IMR-90 (cell line): ENCODE results near the gene CFAP92. TPM values are rescaled to one million over a fixed set of nuclear protein-coding genes. Genes with fewer than 3 reads are reported as not detected.

Experiments used
- ATAC-seq: fragments of 200-7000 bp; cut with Tn5 transposase; 2 replicates; pipeline ENCODE4 v1.9.1; 2020; ENCODE audit warnings: low read depth, mild to moderate bottlenecking, moderate library complexity
- BruUV-seq: library from RNA; stranded (reverse); fragments of 400-500 nt; replicated peaks from 2 replicates; lab custom pipeline; 2021; lab: Mats Ljungman, UMichigan
- CTCF ChIA-PET: fragments of 300-600 bp; formaldehyde crosslinking; extraction: SDS; loops from one replicate; lab custom pipeline; 2021; ENCODE audit warnings: antibody characterized with exemption; lab: Yijun Ruan, JAX
- POLR2A ChIA-PET: fragments of 300-600 bp; sonication (Branson Sonifier 250); formaldehyde crosslinking; loops from one replicate; lab custom pipeline; 2022; ENCODE audit warnings: antibody characterized with exemption; ENCODE audit not compliant: unreplicated experiment; lab: Charles Lee
- DNase-seq: peaks from one replicate; pipeline ENCODE4 v3.0.0; 2013
- H2AFZ ChIP-seq: replicated peaks from 2 replicates; pipeline ENCODE3; 2013; ENCODE audit warnings: low read length, mild to moderate bottlenecking; ENCODE audit not compliant: poor library complexity
- H2AK5ac ChIP-seq: 2 replicates; pipeline ENCODE4 v1.6.1; 2013; ENCODE audit warnings: low read depth, low read length, inconsistent platforms
- H2AK9ac ChIP-seq: replicated peaks from 2 replicates; pipeline ENCODE3; 2013; ENCODE audit warnings: mild to moderate bottlenecking, low read depth, low read length, moderate library complexity; ENCODE audit not compliant: poor library complexity
- H2BK120ac ChIP-seq: 2 replicates; pipeline ENCODE4 v1.6.1; 2013; ENCODE audit warnings: low read depth, low read length, inconsistent platforms
- H2BK15ac ChIP-seq: 3 replicates; pipeline ENCODE4 v1.6.1; 2013; ENCODE audit warnings: low read depth, low read length, inconsistent platforms
- H2BK20ac ChIP-seq: 2 replicates; pipeline ENCODE4 v1.6.1; 2013; ENCODE audit warnings: low read depth, mild to moderate bottlenecking, inconsistent platforms, low read length, moderate library complexity
- H2BK5ac ChIP-seq: 2 replicates; pipeline ENCODE4 v1.6.1; 2013; ENCODE audit warnings: mild to moderate bottlenecking, low read depth, low read length, inconsistent platforms; ENCODE audit not compliant: poor library complexity, severe bottlenecking
- H3K14ac ChIP-seq: replicated peaks from 2 replicates; pipeline ENCODE4 v1.6.1; 2013; ENCODE audit warnings: low read depth, low read length, inconsistent platforms
- H3K18ac ChIP-seq: 2 replicates; pipeline ENCODE4 v1.6.1; 2013; ENCODE audit warnings: low read depth, low read length, control low read depth
- H3K23ac ChIP-seq: 2 replicates; pipeline ENCODE4 v1.6.1; 2013; ENCODE audit warnings: low read depth, low read length, inconsistent platforms
- H3K27ac ChIP-seq: 2 replicates; pipeline ENCODE4 v1.5.1; 2013; ENCODE audit warnings: mild to moderate bottlenecking, control low read depth, low read length; ENCODE audit not compliant: insufficient read depth
- H3K27me3 ChIP-seq: 2 replicates; pipeline ENCODE4 v1.6.1; 2013; ENCODE audit warnings: low read length; ENCODE audit not compliant: control insufficient read depth, insufficient read depth
- H3K36me3 ChIP-seq: 2 replicates; pipeline ENCODE4 v1.6.1; 2013; ENCODE audit warnings: low read length, mixed read lengths; ENCODE audit not compliant: control insufficient read depth, insufficient read depth
- H3K4ac ChIP-seq: 2 replicates; pipeline ENCODE4 v1.6.1; 2013; ENCODE audit warnings: low read depth, low read length, inconsistent platforms
- H3K4me1 ChIP-seq: 2 replicates; pipeline ENCODE4 v1.6.1; 2013; ENCODE audit warnings: low read length, mixed read lengths; ENCODE audit not compliant: control insufficient read depth, insufficient read depth
- H3K4me2 ChIP-seq: 2 replicates; pipeline ENCODE4 v1.6.1; 2013; ENCODE audit warnings: low read depth, mild to moderate bottlenecking, control low read depth, low read length, moderate library complexity
- H3K4me3 ChIP-seq: 2 replicates; pipeline ENCODE4 v1.5.1; 2013; ENCODE audit warnings: low read depth, mild to moderate bottlenecking, control low read depth, low read length, moderate library complexity; ENCODE audit not compliant: insufficient read depth
- H3K56ac ChIP-seq: 2 replicates; pipeline ENCODE4 v1.6.1; 2013; ENCODE audit warnings: low read length, inconsistent platforms; ENCODE audit not compliant: insufficient read depth; ENCODE audit errors: extremely low read depth
- H3K79me1 ChIP-seq, 2 experiments: 2 replicates each; pipeline ENCODE4 v1.6.1; 2013; ENCODE audit warnings: low read length in 2 of 2, inconsistent platforms in 1 of 2, low read depth in 1 of 2
- H3K9ac ChIP-seq: 2 replicates; pipeline ENCODE4 v1.6.1; 2013; ENCODE audit warnings: low read depth, low read length, control low read depth
- H3K9me1 ChIP-seq: 2 replicates; pipeline ENCODE4 v1.6.1; 2013; ENCODE audit warnings: low read length, inconsistent platforms; ENCODE audit not compliant: insufficient read depth
- H3K9me3 ChIP-seq: 2 replicates; pipeline ENCODE4 v1.6.1; 2013; ENCODE audit warnings: low read length; ENCODE audit not compliant: control insufficient read depth, insufficient read depth
- H4K20me1 ChIP-seq: 2 replicates; pipeline ENCODE4 v1.6.1; 2013; ENCODE audit warnings: low read length, inconsistent platforms; ENCODE audit not compliant: insufficient read depth
- H4K5ac ChIP-seq: 2 replicates; pipeline ENCODE4 v1.6.1; 2013; ENCODE audit warnings: mild to moderate bottlenecking, low read depth, low read length, control low read depth
- H4K8ac ChIP-seq, 2 experiments: 2 replicates each; pipeline ENCODE4 v1.6.1; 2013; ENCODE audit warnings: low read depth in 2 of 2, low read length in 2 of 2, control low read depth in 1 of 2, inconsistent platforms in 1 of 2
- H4K91ac ChIP-seq: 2 replicates; pipeline ENCODE4 v1.6.1; 2013; ENCODE audit warnings: low read depth, low read length, inconsistent platforms; ENCODE audit not compliant: insufficient read depth
- BHLHE40 ChIP-seq: fragments of 150-350 bp; IDR thresholded peaks from 2 replicates; pipeline ENCODE4 v1.6.1; 2016; ENCODE audit warnings: mild to moderate bottlenecking, low read depth, low read length
- ELK1 ChIP-seq: fragments of 150-350 bp; IDR thresholded peaks from 2 replicates; pipeline ENCODE4 v1.6.1; 2016; ENCODE audit warnings: low read depth, mild to moderate bottlenecking, low read length, moderate library complexity, borderline replicate concordance
- NFE2L2 ChIP-seq: fragments of 150-350 bp; IDR thresholded peaks from 2 replicates; pipeline ENCODE4 v1.6.1; 2016; ENCODE audit warnings: low read depth, mild to moderate bottlenecking, low read length
- POLR2A ChIP-seq: IDR thresholded peaks from 2 replicates; pipeline ENCODE4 v1.6.1; 2012; ENCODE audit warnings: mild to moderate bottlenecking, low read depth, low read length
- RAD21 ChIP-seq: IDR thresholded peaks from 2 replicates; pipeline ENCODE4 v1.6.1; 2012; ENCODE audit warnings: low read length, improper control_type of control experiment
- WGBS, 2 experiments: methylation state at CpG; one replicate each; pipeline versions ENCODE4 v1.1.5 to v1.1.7; 2013; ENCODE audit warnings: missing lambda C conversion rate in 2 of 2; ENCODE audit not compliant: insufficient read length in 1 of 2; ENCODE audit errors: extremely low coverage in 2 of 2; 5-methylcytosine and 5-hydroxymethylcytosine counted together
- dilution Hi-C: fragments of 300-500 bp; cut with HindIII; formaldehyde crosslinking; loops from one replicate; pipeline ENCODE4 v1.14.3; 2018; ENCODE audit warnings: low sequenced_read_pairs; ENCODE audit not compliant: unreplicated experiment
- in situ Hi-C: fragments of 300-500 bp; cut with MboI; formaldehyde crosslinking; loops from 3 replicates; pipeline ENCODE4 v1.14.3; 2019; ENCODE audit warnings: low sequenced_read_pairs, inconsistent platforms, mixed read lengths
- intact Hi-C: fragments of 100-400 bp; cut with micrococcal nuclease; formaldehyde crosslinking; loops from 2 replicates; pipeline ENCODE4 v1.10.0; 2022
- polyA plus RNA-seq, 3 experiments: library from polyadenylated mRNA; depleted of rRNA; stranded (reverse); fragments of >200 nt; gene quantifications; 2 replicates each; pipeline ENCODE4 v1.2.3, GENCODE V29; 2012; ENCODE audit warnings: low replicate concordance in 1 of 3
- total RNA-seq: library from RNA; depleted of rRNA; stranded (reverse); fragments of >200 nt; gene quantifications from 2 replicates; pipeline ENCODE4 v1.2.3, GENCODE V29; 2012

The CFAP92 gene
- total and polyA plus RNA-seq, 2 of the 4 experiments (the other 2 are of a cell fraction) = not detected

GRCh38 chr3:128933922-128934253 is 60.0 kb downstream of the CFAP92 start:
- Histone ChIP-seq H3K27me3 (peaks cover 24% of the 10 kb centered on the region), H3K9me1 (no peaks in the 10 kb centered on the region), H2BK5ac (no peak overlapping the region), H2AK5ac (no peak overlapping the region), H4K91ac (no peak overlapping the region), H3K4me1 (no peaks in the 10 kb centered on the region), H3K18ac (no peak overlapping the region), H3K23ac (no peak overlapping the region), H4K5ac (no peak overlapping the region), H3K14ac (no peak overlapping the region), H4K8ac (no peak overlapping the region), H2BK120ac (no peak overlapping the region), H3K4ac (no peak overlapping the region), H3K9ac (no peak overlapping the region), H3K9me3 (peaks cover 2% of the 10 kb centered on the region; the same call in 1 of the 2 replicates), H3K36me3 (no peaks in the 10 kb centered on the region), H3K56ac (no peak overlapping the region), H4K20me1 (no peaks in the 10 kb centered on the region), H3K79me1 (no peaks in the 10 kb centered on the region), H2BK15ac (no peak overlapping the region), H3K4me2 (no peak overlapping the region), H2AFZ (no peak overlapping the region), H2BK20ac (no peak overlapping the region), H3K27ac (no peak overlapping the region), H3K4me3 (no peak overlapping the region), H2AK9ac (no peak overlapping the region)
- dilution Hi-C loops (no loop called here), intact Hi-C loops (no loop called here), in situ Hi-C loops (no loop called here)
- ChIA-PET POLR2A (no interaction called here), CTCF (interaction anchor here (1.0 kb wide), 1 partner anchor 54 kb away, joined by 3 read pairs; no protein-coding TSS in a partner anchor)
- no CpG with 5 or more reads among the region's 2 CpGs for WGBS, 2 experiments
- DNase-seq (no peak), ATAC-seq (no peak)
- no peak for TF ChIP-seq RAD21
- no peak for TF ChIP-seq POLR2A
- TF ChIP-seq BHLHE40 = no peak
- TF ChIP-seq ELK1 = no peak
- TF ChIP-seq NFE2L2 = no peak
- no TSS peak for BruUV-seq
